Ishikawa (cell line): ENCODE data around the gene HMX3.
A peak's percentile ranks its signal among the peaks of the same experiment; 100 is the strongest.

ENCODE experiments used
- CEBPB ChIP-seq: IDR thresholded peaks from 2 replicates; pipeline ENCODE4 v1.6.1; 2012
- CREB1 ChIP-seq: IDR thresholded peaks from 2 replicates; pipeline ENCODE4 v1.6.1; 2012; ENCODE audit warnings: low read depth
- EGR1 ChIP-seq: IDR thresholded peaks from 2 replicates; pipeline ENCODE4 v1.6.1; 2012
- EP300 ChIP-seq: IDR thresholded peaks from 2 replicates; pipeline ENCODE4 v1.6.1; 2012; ENCODE audit warnings: borderline replicate concordance
- FOXM1 ChIP-seq: IDR thresholded peaks from 2 replicates; pipeline ENCODE4 v1.6.1; 2012; ENCODE audit warnings: low read depth, borderline replicate concordance
- NFIC ChIP-seq: IDR thresholded peaks from 2 replicates; pipeline ENCODE4 v1.6.1; 2012
- RAD21 ChIP-seq: IDR thresholded peaks from 2 replicates; pipeline ENCODE4 v1.6.1; 2012; ENCODE audit warnings: low read depth
- TAF1 ChIP-seq: IDR thresholded peaks from 2 replicates; pipeline ENCODE4 v1.6.1; 2012; ENCODE audit warnings: low read depth, mild to moderate bottlenecking
- TCF12 ChIP-seq: IDR thresholded peaks from 2 replicates; pipeline ENCODE4 v1.6.1; 2012; ENCODE audit warnings: low read depth
- TEAD4 ChIP-seq: IDR thresholded peaks from 2 replicates; pipeline ENCODE4 v1.6.1; 2012
- YY1 ChIP-seq: IDR thresholded peaks from 2 replicates; pipeline ENCODE4 v1.6.1; 2012; ENCODE audit warnings: low read depth
- ZBTB7A ChIP-seq: IDR thresholded peaks from 2 replicates; pipeline ENCODE4 v1.6.1; 2012; ENCODE audit warnings: low read depth
- TF ChIP-seq, protein P1 (sequence below): IDR thresholded peaks from 2 replicates; pipeline ENCODE4 v1.6.1; 2012
- TF ChIP-seq, protein P2 (sequence below): IDR thresholded peaks from 2 replicates; pipeline ENCODE4 v1.6.1; 2012
- TF ChIP-seq, protein P3 (sequence below): IDR thresholded peaks from 2 replicates; pipeline ENCODE4 v1.6.1; 2012; ENCODE audit warnings: low read depth, mild to moderate bottlenecking

The HMX3 gene

DNA sequence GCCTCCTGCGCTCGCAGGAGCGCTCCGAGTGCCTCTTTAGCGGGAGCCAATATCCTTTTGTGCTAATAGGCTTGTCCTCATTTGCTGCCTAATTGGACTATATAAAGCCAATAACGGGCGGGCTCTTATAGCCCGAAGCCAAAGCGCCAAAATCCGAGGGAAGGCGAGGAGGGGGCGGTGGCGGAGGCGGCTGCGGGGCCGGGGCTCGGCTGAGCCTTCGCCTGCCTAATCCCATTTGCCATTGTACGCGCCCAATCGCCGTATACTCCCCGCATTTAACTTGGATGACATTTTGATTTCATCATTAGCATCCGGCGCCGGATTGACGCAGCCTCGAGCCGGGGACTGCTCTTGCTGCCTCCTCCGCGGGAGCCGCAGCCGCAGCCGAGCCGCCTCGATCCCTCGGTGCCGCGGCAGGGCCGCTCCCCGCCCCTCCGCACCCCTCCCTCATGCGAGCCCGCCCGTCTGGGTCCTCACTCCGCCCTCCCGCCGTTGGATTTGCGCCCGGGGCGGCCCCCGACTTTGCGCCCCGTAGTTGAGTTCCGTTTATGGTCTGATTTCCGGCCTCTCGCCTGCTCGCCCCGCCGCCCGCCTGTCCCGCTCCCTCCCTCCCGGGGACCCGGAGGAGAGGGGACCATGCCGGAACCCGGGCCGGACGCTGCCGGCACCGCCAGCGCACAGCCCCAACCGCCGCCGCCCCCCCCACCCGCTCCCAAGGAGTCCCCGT, at the start of gene HMX3:
Gene HMX3, plus strand, starts transcription at position 556 of the 727 bp plus-strand sequence. Its CDS starts 81 bp downstream, at position 637.
- no peak for TF ChIP-seq TCF12
- TF ChIP-seq EGR1 = no peak
- no peak; the same call in none of the 2 replicates for TF ChIP-seq ZBTB7A
- no peak for TF ChIP-seq YY1
- no peak for TF ChIP-seq FOXM1
- TF ChIP-seq, protein P1, sequence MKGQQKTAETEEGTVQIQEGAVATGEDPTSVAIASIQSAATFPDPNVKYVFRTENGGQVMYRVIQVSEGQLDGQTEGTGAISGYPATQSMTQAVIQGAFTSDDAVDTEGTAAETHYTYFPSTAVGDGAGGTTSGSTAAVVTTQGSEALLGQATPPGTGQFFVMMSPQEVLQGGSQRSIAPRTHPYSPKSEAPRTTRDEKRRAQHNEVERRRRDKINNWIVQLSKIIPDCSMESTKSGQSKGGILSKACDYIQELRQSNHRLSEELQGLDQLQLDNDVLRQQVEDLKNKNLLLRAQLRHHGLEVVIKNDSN = no peak
- TF ChIP-seq RAD21 = peak; percentile 2; the same call in 1 of the 2 replicates
- TF ChIP-seq EP300 = no peak
- TF ChIP-seq TEAD4 = no peak
- no peak for TF ChIP-seq CEBPB
- 0 out of 2 replicates have a peak, but pooled peaks have one; percentile 14 for TF ChIP-seq TAF1
- TF ChIP-seq, protein P2, sequence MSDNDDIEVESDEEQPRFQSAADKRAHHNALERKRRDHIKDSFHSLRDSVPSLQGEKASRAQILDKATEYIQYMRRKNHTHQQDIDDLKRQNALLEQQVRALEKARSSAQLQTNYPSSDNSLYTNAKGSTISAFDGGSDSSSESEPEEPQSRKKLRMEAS = peak; percentile 54; the same call in 1 of the 2 replicates
- TF ChIP-seq, protein P3, sequence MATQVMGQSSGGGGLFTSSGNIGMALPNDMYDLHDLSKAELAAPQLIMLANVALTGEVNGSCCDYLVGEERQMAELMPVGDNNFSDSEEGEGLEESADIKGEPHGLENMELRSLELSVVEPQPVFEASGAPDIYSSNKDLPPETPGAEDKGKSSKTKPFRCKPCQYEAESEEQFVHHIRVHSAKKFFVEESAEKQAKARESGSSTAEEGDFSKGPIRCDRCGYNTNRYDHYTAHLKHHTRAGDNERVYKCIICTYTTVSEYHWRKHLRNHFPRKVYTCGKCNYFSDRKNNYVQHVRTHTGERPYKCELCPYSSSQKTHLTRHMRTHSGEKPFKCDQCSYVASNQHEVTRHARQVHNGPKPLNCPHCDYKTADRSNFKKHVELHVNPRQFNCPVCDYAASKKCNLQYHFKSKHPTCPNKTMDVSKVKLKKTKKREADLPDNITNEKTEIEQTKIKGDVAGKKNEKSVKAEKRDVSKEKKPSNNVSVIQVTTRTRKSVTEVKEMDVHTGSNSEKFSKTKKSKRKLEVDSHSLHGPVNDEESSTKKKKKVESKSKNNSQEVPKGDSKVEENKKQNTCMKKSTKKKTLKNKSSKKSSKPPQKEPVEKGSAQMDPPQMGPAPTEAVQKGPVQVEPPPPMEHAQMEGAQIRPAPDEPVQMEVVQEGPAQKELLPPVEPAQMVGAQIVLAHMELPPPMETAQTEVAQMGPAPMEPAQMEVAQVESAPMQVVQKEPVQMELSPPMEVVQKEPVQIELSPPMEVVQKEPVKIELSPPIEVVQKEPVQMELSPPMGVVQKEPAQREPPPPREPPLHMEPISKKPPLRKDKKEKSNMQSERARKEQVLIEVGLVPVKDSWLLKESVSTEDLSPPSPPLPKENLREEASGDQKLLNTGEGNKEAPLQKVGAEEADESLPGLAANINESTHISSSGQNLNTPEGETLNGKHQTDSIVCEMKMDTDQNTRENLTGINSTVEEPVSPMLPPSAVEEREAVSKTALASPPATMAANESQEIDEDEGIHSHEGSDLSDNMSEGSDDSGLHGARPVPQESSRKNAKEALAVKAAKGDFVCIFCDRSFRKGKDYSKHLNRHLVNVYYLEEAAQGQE = no peak
- no peak for TF ChIP-seq CREB1
- TF ChIP-seq NFIC = peak; percentile 26; the same call in 1 of the 2 replicates

DNA sequence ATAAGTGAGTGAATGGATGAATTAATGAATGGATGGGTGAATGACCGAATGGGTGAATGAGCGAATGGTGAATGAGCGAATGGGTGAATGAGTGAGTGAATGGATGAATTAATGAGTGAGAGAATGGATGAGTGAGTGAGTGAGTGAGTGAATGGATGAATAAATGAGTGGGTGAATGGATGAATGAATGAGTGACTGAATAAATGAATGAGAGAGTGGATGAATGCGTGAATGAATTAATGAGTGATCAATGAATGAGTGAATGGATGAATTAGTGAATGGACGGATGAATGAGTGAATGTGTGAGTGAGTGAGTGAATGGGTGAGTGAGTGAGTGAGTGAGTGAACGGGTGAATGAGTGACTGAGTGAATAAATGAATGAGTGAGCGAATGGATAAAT, 49.5 kb upstream of the HMX3 start:
- TF ChIP-seq FOXM1 (no peak), TCF12 (no peak), CEBPB (no peak)

DNA sequence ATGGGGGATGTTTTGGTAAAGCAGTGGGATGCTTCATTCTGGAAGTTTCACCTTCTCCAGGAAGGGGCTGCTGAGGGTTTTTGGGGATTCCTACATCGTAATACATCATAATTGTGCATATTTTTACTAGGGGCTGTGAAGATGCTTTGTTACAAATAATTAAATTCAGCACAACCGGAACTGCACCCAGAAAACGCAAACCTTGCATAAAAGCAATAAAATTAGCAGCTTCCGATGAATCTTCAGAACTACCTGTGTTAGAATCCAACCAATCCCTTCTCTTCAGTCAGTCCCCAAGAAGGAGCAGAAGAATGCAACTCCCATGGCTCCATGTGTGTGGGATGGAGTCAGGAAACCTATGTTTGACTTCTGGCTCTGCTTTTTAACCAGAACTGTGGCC, 48.4 kb upstream of the HMX3 start:
- no peak for TF ChIP-seq CREB1
- no peak for TF ChIP-seq EP300
- TF ChIP-seq, protein P2 = no peak
- no peak for TF ChIP-seq CEBPB
- no peak for TF ChIP-seq YY1
- no peak for TF ChIP-seq TEAD4
- no peak for TF ChIP-seq NFIC
- TF ChIP-seq ZBTB7A = no peak
- TF ChIP-seq RAD21 = no peak
- TF ChIP-seq, protein P3 = no peak
- TF ChIP-seq EGR1 = no peak
- no peak for TF ChIP-seq TAF1

DNA sequence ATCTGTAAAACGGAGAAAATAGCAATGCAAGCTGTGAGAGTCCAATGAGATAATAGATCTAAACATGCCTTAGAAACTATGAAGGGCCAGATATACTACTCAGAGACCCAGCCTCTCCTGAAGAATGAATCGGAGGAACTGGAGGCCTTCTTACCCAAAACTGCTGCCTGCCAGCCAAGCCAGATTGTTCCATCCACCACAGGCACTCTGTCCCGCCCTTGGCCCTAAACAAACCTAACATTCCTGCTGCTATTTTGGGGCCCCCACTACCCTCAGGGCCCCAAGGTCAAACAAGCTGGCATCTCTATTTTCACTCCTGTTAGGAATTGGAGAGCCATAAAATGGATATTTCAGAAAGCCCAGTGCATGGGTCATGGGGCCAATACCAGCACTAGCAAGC, 48.0 kb upstream of the HMX3 start:
- TF ChIP-seq CREB1 = no peak
- TF ChIP-seq CEBPB = no peak
- TF ChIP-seq TAF1 = no peak
- TF ChIP-seq ZBTB7A = no peak
- no peak for TF ChIP-seq RAD21
- TF ChIP-seq, protein P3 = no peak
- no peak for TF ChIP-seq FOXM1
- no peak for TF ChIP-seq TEAD4
- TF ChIP-seq NFIC = no peak
- no peak for TF ChIP-seq YY1
- no peak for TF ChIP-seq EP300
